HG03571 (cell line): Measurements from ENCODE around the gene ADAMTS12.

Experiments used
- ATAC-seq: cut with Tn5 transposase; IDR thresholded peaks from one replicate; pipeline ENCODE4 v1.9.1; 2021; ENCODE audit not compliant: unreplicated experiment

ADAMTS12 gene

GRCh38 chr5:33850100-33850594 lies 41.6 kb downstream of the ADAMTS12 start:
- peak; percentile 96 for ATAC-seq

GRCh38 chr5:33848554-33848953 lies 43.2 kb downstream of the ADAMTS12 start:
- ATAC-seq, result no peak

- ATAC-seq, result no peak
Observed at GRCh38 chr5:33846851-33847250, 44.9 kb downstream of the ADAMTS12 start.

GRCh38 chr5:33843579-33843978 lies 48.2 kb downstream of the ADAMTS12 start:
- no peak for ATAC-seq

- ATAC-seq, result no peak
Observed at GRCh38 chr5:33842456-33842855, 49.3 kb downstream of the ADAMTS12 start.

- ATAC-seq, result no peak
Observed at GRCh38 chr5:33841891-33842290, 49.9 kb downstream of the ADAMTS12 start.

- ATAC-seq, result peak; percentile 78
Observed at GRCh38 chr5:33840927-33841547, 50.8 kb downstream of the ADAMTS12 start.

- no peak for ATAC-seq
Observed at GRCh38 chr5:33837301-33837700, 54.5 kb downstream of the ADAMTS12 start.

GRCh38 chr5:33834334-33834733 lies 57.5 kb downstream of the ADAMTS12 start:
- no peak for ATAC-seq

- no peak for ATAC-seq
Observed at GRCh38 chr5:33833237-33833575, 58.6 kb downstream of the ADAMTS12 start.

- no peak for ATAC-seq
Observed at GRCh38 chr5:33832404-33833236, 59.2 kb downstream of the ADAMTS12 start.

GRCh38 chr5:33831041-33831440 lies 60.7 kb downstream of the ADAMTS12 start:
- no peak for ATAC-seq

GRCh38 chr5:33829430-33829829 lies 62.4 kb downstream of the ADAMTS12 start:
- ATAC-seq, result no peak

- no peak for ATAC-seq
Observed at GRCh38 chr5:33828626-33829308, 63.0 kb downstream of the ADAMTS12 start.

- ATAC-seq, result no peak
Observed at GRCh38 chr5:33827885-33828284, 63.9 kb downstream of the ADAMTS12 start.

GRCh38 chr5:33827018-33827707 lies 64.6 kb downstream of the ADAMTS12 start:
- no peak for ATAC-seq

- peak; percentile 69 for ATAC-seq
Observed at GRCh38 chr5:33824516-33825195, 67.1 kb downstream of the ADAMTS12 start.

GRCh38 chr5:33817301-33817700 lies 74.5 kb downstream of the ADAMTS12 start:
- no peak for ATAC-seq

GRCh38 chr5:33816791-33817190 lies 75.0 kb downstream of the ADAMTS12 start:
- ATAC-seq, result no peak

GRCh38 chr5:33812746-33813145 lies 79.0 kb downstream of the ADAMTS12 start:
- ATAC-seq, result no peak
